ENCODE results near the gene NGF.
"Not testable (repeated sequence)": the region's sequence is repeated elsewhere in the genome, so short reads cannot be mapped to it uniquely, and the experiment has no call there.

The NGF gene

GRCh38 chr1:115314092-115314491 lies 24.0 kb downstream of the NGF start:
- no peak for DNase-seq

GRCh38 chr1:115313182-115313581 lies 24.9 kb downstream of the NGF start:
- no peak for DNase-seq
- in situ Hi-C loops (cut with MboI; ENCODE audit: low pct_unique_long_range_greater_than_20kb, low sequenced_read_pairs): no loop called here

More at GRCh38 chr1:115314092-115314491, 24.0 kb downstream of the NGF start:
- in situ Hi-C loops (cut with MboI; ENCODE audit: low pct_unique_long_range_greater_than_20kb, low sequenced_read_pairs): no loop called here

DNA sequence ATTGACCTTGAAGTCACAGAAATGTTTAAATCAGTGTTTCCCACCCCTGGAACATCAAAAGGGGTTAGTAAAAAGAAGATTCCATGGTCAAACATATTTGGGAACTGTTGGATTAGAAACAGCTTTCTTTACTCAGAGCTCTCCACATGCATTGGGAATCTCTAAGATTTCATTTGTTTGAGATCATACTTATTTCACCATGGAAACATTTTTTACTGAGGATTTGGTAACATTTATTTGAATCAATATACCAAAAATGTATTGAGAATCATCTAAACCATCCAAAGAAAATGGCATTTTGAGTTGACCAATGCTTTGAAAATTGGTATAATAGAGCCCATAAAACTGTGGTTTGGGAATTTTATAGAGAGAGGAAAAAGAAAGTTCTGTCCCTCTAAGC lies 25.3 kb downstream of the NGF start:
- DNase-seq: no peak
- in situ Hi-C loops (cut with MboI; ENCODE audit: low pct_unique_long_range_greater_than_20kb, low sequenced_read_pairs): no loop called here

DNA sequence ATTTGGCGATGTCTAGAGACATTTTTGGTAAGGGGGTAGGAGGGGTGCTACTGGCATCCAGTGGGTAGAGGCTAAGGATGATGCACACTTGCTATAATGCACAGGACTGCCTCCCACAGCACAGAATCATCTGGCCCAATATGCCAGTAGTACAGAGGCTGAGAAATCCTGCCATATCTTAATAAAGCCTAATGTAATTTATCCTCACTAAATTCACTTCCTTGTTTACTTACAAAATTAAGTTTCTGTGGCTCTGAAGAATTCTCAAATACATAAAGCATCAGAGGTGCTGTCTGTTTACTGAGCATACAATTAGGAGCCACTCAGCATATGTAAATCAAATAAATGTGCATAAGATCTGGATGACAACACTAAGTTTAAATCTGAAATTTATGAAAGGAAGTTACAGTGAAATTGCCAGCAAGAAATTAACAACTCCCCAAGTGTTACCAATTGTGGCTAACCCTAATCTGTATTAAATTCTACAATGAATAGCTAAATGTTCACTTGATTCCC lies 26.5 kb downstream of the NGF start:
- DNase-seq: no peak
- in situ Hi-C loops (cut with MboI; ENCODE audit: low pct_unique_long_range_greater_than_20kb, low sequenced_read_pairs): no loop called here

DNA sequence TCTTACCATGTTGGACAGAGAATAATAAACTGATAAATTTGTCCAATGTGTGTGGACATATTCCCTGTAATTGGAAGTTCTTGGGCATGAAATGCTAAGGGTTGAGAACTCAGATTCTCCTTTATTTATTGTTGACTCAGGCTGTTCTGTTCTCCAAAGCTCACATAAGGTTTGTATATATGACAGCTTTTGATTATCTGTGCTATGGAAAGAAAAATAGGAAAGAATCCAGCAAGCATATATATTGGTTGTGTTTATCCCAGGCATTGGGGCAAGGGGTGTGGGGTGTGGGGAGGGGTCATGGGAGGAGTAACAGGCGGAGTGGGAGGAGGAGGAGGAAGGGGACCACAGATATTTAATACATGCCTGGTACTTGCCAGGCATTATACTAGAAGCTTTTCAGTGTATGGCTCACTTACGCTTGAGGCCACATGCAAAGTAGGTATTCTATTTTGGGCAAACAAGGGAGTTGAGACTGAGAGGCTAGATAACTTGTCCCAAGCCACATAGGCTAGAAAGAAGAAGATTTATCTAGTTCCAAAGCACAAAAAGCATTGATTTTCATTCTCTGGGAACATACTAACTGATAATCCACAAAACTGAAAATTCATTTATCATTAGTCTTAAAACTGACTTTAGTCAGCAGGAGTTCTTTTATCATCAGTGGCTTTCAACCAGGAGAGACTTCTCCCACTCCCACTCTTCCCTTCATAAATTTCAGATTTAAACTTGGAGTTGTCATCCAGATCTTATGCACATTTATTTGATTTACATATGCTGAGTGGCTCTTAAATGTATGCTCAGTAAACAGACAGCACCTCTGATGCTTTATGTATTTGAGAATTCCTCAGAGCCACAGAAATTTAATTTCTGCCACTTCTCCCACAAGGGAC lies 27.2 kb downstream of the NGF start:
- in situ Hi-C loops (cut with MboI; ENCODE audit: low pct_unique_long_range_greater_than_20kb, low sequenced_read_pairs): no loop called here
- no peak for DNase-seq

- in situ Hi-C loops (cut with MboI; ENCODE audit: low pct_unique_long_range_greater_than_20kb, low sequenced_read_pairs): not testable (repeated sequence)
Measured at GRCh38 chr1:115309504-115309903, 28.5 kb downstream of the NGF start.

DNA sequence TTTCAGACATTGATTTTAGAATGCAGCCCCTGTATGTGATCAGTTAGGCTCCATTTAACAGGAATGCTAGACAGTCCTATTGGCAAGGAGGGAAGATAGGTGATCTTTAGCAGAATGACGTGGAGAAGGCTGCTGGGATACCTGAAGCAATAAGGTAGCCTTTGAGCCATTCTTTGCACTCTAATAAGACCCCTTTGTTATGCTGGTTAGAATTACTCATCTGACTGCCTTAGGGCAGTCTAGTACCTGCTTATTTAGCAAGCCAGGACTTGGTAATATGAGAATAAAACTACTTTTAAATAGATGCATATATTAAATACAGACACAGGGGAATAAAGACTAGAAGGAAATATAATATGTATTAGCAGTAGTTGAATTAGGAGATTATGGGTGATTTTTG lies 29.1 kb downstream of the NGF start:
- no peak for DNase-seq
- in situ Hi-C loops (cut with MboI; ENCODE audit: low pct_unique_long_range_greater_than_20kb, low sequenced_read_pairs): no loop called here

More at GRCh38 chr1:115309504-115309903, 28.5 kb downstream of the NGF start:
- DNase-seq: not testable (repeated sequence)

GRCh38 chr1:115307661-115308060 lies 30.4 kb downstream of the NGF start:
- in situ Hi-C loops (cut with MboI; ENCODE audit: low pct_unique_long_range_greater_than_20kb, low sequenced_read_pairs): no loop called here
- no peak for DNase-seq

GRCh38 chr1:115306146-115306545 lies 31.9 kb downstream of the NGF start:
- in situ Hi-C loops (cut with MboI; ENCODE audit: low pct_unique_long_range_greater_than_20kb, low sequenced_read_pairs): no loop called here

DNA sequence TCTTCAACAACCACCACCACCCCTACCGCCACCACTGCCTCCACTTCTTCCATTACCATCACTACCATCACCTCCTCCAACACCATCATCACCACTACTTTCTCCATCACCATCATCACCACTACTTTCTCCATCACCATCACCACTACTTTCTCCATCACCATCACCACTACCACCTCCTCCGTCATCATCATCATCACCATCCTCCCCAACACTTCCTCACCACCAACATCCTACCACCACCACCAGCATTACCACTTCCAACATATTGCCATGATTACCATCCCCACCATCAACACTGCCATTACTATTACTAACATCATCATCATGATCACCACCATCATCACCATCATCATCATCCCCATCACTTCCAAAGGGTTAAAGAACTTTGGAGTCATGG lies 34.7 kb downstream of the NGF start:
- in situ Hi-C loops (cut with MboI; ENCODE audit: low pct_unique_long_range_greater_than_20kb, low sequenced_read_pairs): no loop called here
- DNase-seq: no peak

More at GRCh38 chr1:115306146-115306545, 31.9 kb downstream of the NGF start:
- DNase-seq: no peak

GRCh38 chr1:115302390-115302961 lies 35.6 kb downstream of the NGF start:
- in situ Hi-C loops (cut with MboI; ENCODE audit: low pct_unique_long_range_greater_than_20kb, low sequenced_read_pairs): no loop called here

DNA sequence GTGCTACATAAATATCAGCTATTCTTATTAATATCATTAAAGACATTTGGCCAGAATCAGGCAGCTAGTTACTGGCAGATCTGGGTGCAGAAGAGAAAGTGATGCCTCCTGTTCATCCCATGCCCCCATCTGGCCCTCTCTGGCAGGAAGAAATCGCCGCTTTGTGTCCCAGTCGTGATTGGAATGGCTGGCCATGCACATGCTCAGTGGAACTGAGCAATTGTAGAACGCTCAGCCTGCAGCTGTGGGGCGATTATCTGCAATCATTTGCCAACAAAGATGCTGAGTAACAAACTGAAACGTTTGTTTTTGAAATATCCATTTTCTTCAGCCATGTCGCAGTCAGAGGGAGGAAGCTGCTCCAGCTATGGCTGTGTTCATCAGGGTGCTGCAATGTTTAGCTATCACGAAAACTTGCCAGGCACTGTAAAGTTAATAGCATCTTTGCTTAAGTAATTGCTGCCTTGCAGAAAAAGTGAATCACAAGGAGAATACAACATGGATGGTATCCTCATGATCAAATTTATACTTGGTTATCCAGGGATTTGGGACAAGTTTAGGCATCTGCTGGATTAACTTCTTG lies 36.5 kb downstream of the NGF start:
- DNase-seq: no peak
- in situ Hi-C loops (cut with MboI; ENCODE audit: low pct_unique_long_range_greater_than_20kb, low sequenced_read_pairs): no loop called here

More at GRCh38 chr1:115302390-115302961, 35.6 kb downstream of the NGF start:
- DNase-seq: no peak

DNA sequence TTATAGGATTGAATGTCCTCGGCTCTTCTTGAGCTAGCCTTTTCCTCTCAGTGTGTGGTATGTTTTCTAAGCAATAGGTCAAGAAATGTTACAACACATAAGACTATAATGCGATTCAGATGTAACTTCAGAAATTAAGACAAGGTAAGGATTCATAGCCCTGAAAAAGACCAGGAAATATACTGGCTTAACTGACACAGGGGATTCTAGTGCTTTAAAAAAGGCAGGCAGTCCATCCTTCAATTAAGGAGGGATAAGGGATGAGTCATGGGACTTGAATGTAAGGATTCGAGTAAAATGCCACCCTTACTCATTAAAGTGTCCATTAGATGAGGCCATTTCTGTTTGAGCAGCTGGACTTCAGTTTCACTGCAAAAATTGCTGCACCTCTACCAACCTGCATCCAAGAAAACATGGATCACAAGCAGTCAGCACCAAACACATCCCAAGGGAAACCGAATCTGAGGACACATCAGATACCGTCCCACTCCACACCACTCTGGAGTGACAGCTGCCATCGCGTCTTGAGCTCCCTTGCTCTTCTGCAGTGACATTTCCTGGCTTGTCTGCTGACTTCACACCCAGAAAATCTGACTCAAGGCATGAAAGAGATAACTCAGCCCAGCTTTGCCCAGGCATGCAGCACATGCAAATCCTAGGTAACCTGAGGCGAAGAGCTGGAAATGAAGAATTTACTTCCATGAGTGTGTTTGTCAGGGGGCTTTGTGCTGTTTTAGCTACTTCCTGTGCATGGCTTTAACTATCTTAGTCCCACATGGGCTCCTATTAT lies 37.8 kb downstream of the NGF start:
- no peak for DNase-seq
- in situ Hi-C loops (cut with MboI; ENCODE audit: low pct_unique_long_range_greater_than_20kb, low sequenced_read_pairs): no loop called here

DNA sequence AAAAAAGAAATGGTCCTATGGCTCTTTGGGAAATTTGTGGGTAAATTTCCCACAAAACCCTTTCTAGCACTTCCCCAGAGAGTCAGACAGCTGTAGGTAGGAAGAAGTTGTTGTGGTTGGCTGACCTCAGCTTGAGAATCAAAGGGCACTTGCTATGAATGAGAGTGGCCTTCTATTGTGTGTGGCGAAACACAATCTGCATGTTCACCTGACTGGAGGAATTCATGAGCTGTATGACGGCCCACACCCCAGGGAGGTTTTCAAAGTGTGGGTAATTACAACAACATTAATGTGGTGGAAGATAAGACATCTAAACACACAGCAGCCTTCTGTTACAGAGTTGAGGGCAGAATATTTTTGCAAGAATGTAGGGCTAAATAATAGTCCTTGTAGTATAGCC lies 38.8 kb downstream of the NGF start:
- DNase-seq: no peak
- in situ Hi-C loops (cut with MboI; ENCODE audit: low pct_unique_long_range_greater_than_20kb, low sequenced_read_pairs): no loop called here

DNA sequence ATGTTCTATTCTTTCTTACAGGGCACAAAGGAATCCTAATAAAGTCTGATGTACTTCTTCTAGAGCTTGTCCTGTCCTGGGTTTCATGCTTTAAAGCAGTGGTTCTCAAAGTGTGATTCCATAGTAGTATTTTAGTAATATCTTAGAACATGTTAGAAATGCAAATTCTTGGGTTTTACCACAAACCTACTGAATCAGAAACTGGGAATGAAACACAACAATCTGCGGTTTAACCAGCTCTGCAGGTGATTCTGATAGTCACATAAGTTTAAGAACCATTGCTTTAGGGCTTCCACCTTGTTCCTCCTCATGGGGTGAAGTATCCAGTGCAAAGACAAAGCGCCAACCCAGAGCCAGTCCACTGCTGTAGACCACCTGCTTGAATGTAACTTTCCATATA lies 41.1 kb downstream of the NGF start:
- in situ Hi-C loops (cut with MboI; ENCODE audit: low pct_unique_long_range_greater_than_20kb, low sequenced_read_pairs): no loop called here
- DNase-seq: no peak

- in situ Hi-C loops (cut with MboI; ENCODE audit: low pct_unique_long_range_greater_than_20kb, low sequenced_read_pairs): no loop called here
- DNase-seq: no peak
Measured at GRCh38 chr1:115295904-115296696, 41.9 kb downstream of the NGF start.

DNA sequence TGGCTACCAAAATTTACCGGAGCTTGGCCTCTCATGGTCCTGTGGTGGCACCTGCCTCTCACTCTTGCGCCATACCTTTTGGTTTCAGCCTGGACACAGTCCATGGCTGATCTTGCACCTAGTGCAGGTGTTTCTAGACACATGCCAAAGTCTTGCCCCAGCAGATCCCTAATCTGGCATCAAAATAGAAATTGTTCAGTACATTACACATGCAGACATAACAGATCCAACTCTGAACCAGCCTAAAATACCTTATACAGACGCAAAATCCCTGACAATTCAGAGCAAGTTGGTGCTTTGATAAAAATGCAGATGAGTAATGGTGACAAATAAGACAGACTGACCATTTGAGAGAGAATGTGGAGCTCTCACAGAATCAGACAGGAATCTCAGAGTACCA lies 44.1 kb downstream of the NGF start:
- DNase-seq: no peak
- in situ Hi-C loops (cut with MboI; ENCODE audit: low pct_unique_long_range_greater_than_20kb, low sequenced_read_pairs): no loop called here

DNA sequence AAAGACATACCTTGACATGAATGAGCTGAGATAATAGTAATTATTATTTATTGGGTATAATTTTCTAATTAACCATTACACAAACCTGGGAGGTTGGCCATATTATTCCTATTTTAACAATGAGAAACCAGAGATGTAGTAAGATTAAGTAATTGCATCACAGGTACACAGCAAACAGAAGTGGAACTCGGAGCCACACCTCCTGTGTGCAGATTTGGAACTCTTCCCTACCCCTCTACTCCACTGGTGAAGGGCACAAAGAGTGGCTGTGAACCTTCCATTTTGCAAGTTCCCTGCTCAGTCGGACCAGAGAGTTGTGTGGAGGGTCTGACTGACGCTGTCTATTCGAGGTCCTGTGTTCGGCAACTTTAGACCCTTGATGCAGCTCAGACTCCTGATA lies 45.0 kb downstream of the NGF start:
- in situ Hi-C loops (cut with MboI; ENCODE audit: low pct_unique_long_range_greater_than_20kb, low sequenced_read_pairs): no loop called here
- no peak for DNase-seq

- in situ Hi-C loops (cut with MboI; ENCODE audit: low pct_unique_long_range_greater_than_20kb, low sequenced_read_pairs): no loop called here
- DNase-seq: no peak
Measured at GRCh38 chr1:115291741-115292140, 46.3 kb downstream of the NGF start.
